ENCODE results near the gene VPS18.

The VPS18 gene

DNA sequence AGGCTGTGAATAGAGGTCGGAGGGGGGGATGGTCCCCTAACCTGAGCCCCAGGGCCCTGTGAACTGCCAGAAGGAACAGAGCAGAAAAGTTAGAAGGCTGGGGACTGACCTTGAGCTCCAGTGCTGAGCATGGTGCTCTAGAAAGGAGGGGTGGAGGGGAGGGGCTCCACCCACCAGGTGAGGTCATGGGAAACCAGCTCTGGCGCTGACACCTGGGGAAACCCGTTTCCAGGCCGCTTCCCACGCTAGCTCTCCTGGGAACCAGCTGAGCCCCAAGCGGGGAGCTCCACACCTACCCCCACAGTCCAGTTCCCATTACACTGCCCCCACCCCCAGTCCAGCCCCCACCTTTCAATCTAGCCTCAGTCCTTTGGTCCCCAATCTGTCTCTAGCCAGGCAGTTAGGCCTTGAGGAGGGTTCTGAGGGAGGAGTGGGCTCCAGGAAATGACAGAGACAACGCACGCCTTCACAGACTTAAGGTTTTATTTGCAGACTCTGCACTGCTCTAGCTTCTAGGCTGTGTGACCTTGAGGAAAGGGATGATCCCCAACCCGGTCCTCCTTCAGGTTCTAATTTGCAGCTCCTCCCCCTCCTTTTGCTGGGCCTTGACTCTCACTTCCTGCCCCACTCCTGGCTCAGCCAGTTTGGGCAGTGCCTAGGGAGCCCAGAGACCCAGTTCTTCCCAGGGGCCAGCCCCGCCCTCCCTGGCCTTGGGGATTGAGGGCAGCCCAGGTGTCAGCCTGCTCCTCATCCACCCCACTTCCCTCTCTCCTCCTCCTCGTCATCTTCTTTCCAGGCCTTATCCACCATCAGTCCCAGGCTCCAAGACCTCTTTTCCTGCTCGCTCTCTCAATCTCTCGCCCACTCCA is 22.3 kb upstream of the VPS18 start:
- no peak for DNase-seq

DNA sequence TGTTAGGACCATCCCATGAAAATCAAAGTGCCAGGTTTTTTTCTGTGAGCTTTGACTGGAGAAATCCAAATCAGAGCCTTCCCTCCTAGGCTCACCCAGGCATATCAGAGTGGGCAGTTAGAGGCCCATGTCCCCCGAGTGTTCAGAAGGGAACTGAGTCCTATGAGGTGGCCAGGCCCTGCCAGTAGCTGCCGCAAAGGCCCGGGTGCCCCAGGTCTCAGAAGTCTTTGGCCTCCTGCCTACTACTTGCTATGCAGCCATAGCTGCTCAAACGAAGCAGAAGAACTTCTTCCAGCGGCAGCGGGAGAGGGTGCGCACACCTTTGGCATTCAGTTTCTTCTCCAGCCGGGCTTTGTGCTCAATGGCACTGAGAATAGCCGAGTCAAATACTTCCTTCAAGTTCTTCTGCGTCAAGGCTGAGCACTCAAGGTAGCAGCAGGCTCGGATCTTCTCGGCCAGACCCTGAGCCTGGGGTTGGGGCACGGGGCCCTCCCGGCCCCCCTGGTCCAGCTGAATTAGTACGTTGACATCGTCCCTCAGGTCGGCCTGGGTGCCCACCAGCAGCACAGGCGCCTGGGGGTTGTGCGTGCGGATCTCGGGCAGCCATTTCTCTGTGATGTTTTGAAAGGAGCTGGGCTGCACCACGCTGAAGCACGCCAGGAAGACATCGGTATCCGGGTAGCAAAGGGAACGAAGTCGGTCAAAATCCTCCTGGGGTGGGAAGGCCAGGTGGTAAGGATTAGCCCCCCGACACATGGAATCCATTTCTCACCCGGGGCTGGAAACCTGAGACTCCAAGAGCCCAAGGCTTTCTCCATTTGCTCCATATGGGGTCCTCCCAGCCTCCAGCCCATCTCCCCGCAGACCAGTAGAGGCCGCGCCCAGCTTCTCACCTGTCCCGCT is 21.2 kb upstream of the VPS18 start:
- DNase-seq: no peak

DNA sequence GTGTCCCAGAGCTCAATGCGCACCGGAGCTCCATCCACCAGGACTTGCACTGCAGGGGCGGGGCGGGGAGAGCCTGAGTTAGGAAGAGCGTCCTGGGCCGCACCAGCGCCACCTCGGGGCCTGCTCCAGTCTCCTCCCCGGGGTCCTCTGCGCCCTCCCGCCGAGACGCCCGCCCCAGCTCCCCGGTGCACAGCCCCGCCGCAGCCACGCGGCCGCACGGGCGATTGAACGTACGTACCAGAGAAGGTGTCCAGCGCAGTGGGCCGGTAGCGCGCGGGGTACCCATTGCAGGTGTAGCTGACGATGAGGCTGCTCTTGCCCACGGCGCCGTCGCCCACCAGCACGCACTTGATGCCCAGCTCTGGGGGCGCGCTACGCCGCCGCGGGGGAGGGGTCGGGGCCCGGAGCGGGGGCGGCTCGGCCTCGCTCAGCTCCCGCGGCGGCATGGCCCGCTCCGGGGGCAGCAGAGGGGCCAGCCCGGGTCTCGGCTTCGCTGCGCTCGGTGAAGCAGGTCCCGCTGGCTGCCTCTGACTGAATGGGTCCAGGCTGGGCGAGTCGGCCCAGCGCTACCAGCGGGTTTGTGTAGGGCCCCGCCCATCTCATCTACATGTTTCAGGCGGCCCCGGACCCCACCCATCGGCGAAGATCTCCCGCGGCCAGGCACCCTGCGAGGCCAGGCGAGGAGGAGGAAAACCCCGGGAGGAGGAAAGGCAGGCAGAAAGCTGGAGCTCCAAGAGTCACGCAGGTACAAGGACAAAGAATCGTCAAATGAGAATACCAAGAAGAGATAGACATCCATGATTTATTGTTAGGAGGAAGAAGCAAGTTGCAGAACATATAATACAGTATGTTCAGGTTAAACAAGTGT is 20.3 kb upstream of the VPS18 start, which contains the start of gene RHOV:
Gene RHOV, minus strand, starts transcription at position 541 of the 868 bp plus-strand sequence. Its CDS starts 95 bp downstream, at position 446.
- DNase-seq: peak; percentile 52

DNA sequence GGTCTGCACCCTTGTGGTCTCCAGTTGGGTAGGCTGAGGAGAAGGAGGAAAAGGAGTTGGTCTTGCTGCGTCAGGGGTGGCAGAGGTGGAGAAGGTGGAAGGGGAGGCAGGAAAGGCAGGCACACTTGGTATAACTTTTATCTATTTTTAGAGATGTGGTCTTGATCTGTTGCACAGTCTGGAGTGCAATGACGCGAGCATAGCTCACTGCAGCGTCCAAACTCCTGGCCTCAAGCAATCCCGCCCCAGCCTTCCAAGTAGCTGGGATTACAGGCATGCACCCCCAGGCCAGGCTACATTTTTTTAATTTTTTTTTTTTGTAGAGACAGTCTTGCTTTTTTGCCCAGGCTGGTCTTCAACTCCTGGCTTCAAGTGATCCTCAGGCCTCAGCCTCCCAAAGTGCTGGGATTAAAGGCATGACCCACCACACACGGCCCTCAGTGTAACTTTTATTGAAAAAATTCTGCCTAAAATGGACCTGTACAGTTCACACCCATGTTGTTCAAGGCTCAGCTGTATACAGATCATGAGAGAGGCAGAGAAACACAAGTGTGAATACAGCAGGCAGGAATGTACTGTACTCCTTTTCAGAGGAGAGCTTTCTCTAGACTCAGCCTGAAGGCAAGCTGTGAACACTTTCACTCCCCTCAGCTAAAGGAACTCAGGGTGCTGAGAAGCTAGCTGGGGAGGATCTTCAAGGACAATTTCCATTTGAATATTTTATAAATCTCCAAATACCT is 18.1 kb upstream of the VPS18 start:
- DNase-seq: no peak

DNA sequence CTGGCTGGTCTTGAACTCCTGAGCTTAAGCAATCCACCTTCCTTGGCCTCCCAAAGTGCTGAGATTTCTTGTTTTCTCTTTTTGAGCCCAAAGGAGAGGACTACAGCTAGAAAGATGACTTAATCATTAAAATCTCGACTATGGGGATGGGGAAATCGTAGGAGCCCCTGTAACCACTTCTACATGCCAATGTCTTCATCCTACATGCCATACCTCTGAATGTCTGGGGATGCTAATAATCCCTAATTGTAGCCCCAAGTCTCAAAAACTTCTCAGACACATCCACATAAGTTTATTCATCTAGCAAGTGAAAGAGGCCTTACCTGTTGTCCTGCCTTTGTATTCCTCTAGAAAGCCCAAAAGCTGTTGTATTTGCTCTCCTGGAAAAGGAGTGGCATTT is 16.6 kb upstream of the VPS18 start:
- DNase-seq: no peak

DNA sequence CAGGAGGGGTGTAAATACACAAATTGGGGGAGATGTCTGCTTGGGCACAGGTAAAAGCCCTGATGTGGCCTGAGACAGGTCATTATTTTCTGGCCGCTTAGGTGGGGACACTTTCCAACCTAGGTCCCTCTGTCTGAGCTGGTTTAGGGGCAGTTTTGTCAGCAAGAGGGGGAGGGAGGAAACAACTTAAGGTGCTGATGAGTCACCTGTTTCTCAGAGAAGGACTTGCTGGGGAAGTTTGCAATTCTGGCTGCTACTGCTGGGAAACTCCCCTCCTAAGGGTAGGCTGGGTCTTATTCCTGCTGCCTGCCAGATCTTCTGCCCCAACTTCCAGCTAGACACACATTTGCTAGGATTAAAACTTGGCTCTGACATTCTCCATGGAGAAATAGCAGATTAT is 15.5 kb upstream of the VPS18 start:
- no peak for DNase-seq

DNA sequence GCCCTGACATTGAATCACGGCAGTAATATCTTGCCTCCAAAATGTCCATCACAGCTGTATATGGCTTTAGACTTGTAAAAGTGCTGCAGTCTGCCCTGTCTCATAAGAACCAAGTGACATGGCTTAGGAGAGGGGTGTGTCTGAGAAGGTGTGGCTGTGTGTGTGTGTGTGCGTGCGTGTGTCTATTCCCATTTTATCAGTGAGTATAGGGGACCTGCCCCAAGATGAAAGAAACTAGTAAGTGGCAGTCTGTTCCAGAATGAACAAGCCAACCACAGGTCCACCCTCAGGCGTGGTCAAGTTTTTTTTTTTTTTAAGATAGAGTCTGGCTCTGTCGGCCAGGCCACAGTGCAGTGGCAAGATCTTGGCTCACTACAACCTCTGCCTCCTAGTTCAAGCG is 14.6 kb upstream of the VPS18 start:
- DNase-seq: no peak

DNA sequence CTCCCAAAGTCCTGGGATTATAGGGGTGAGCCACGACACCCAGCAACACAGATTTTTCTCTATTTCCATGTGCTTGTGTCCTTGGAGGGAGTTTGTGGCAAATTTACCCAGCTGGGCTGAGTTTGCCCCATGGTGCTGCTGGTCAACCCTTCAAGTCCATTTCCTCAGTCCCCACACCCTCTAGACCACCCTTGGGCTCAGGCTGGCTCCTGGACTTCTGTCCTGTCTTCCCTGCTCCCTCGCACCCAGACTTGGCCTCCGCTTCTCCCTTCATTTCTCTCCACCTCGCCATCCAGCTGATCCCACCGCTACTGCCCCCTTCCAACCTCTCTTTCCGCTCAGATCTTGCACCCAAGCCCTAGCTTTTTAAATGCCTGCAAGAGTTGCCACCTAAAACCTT is 12.9 kb upstream of the VPS18 start:
- no peak for DNase-seq

DNA sequence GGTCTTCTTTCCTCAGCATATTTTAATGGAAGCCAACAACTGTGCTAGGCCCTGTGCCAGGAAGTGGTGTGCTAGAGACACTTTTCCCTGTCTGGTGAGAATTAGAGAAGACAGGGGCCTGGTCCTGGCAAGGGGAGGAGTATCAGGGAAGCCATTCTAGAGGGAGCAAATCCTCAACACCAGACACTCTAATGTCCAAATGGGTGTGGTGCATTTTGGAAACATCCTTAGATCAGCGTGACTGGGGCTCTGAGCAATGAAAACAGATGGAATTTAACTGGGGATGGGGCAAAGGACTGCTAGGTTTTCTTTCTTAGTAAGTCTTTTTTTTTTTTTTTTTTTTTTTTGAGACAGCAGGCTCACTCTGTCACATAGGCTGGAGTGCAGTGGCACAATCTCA is 7.7 kb upstream of the VPS18 start:
- no peak for DNase-seq

DNA sequence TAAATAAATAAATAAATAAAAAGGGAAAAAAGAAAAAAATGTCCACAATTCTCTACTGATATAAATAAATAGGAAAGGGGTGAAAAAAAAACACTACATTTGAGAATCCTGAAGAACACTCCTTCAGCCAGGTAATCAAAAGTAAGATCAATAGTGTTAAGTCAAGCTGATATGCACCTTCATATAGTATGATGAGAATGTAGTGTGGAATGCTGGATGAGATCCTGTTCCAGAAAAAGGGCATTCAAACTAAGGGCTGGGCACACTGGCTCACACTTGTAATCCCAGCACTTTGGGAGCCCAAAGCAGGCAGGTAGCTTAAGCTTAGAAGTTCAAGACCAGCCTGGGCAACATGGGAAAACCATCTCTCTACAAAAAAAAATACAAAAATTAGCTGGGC is 5.1 kb upstream of the VPS18 start:
- DNase-seq: no peak

DNA sequence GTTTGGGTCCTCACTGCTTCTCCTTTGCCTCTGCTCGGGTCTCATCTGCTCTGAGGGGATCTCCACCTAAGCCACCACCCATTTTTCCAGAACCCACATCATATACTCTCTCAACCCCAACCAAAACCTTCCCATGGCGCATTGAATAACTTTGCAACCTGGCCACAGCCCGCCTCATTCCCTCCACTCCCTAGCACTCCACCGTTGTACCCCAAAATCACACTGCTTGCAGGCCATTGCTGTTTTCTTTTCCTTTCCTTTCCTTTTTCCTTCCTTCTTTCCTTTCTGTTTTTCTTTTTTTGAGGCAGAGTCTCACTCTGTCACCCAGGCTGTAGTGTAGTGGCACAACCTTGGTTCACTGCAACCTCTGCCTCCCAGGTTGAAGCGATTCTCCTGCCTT is 3.1 kb upstream of the VPS18 start:
- no peak for DNase-seq

DNA sequence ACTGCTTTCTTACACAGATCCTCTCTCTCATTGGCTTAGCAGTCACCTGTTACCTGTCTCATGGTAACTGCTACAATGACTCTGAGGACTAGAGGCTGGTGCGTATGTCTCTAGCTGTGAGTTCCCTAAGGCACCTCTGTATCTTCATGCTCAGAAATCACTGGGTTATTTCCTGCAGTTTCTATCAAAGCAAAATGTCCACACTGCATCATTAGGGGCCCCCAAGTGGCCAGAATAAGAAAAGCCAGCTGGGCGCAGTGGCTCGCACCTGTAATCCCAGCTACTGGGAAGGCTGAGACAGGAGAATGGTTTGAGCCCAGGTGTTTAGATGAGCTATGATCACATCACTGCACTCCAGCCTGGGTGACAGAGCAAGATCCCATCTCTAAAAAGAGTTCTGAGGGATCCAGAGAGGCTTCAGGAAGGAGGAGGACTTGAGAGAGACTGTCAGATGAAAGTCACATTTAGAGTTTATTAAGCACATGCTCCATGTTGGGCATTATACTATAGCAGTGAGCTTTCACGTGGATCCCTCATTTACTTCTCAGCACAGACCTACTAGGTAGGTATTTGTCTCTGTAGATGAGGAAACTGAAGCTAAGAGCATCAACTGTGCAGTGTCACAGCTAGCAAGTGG is 2.3 kb upstream of the VPS18 start:
- DNase-seq: no peak

DNA sequence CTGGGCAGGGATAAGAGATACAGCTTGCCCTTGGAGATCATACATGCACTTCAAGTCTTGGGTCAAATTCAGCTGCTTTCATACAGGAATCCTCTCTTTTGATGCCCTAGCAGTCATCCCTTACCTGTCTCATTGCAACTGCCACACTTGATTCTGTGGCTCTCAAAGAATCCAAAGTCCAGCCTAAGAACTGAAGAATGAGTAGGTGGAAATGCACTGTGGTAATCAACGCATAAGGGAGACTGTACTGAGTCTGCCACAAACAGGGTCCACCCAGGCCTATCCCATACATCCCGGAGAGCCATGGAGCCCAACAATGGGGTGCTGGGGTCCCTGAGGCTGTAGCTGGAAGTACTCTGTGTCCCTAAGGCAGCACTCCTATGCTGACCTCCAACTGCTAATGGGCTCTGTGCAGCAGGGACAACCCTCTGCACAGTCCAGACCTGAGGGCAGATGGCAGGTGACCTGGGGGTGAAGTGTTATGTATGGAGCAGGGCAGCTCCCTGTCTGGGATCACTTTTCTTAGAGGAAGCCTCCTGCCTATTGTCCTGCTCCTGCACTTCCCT is 1.7 kb upstream of the VPS18 start:
- DNase-seq: no peak

DNA sequence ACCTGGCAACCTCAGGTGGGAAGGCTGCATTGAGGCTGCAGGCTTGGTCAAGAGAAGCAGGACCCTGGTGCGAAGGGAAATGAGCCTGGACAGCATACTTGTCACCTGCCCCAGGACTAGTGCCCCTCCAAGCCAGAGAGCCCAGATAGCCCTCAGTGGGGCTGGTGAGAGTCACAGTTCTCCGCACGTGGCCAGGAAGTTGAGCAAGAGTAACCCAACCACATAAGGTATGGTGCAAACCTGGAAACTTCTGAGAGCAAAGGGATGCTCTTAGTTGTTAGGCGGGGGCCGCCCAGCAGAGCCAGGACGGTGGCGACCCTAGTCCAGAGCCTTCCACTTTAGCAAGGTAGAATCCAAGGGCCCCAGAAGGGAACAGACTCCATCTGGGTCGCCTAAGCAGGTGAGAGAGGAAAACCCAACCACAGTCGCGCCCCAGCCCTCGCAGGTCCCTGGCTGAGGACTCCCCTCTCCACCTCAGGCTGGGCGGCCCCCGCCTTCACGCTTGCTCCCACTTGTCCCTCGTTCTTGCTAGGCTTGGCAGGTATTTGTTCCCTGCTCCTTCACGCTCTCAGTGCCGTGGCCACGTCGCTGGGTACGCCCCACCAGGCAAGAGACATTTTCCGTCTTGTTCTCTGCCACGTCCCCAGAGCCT is 1.1 kb upstream of the VPS18 start:
- DNase-seq: no peak

DNA sequence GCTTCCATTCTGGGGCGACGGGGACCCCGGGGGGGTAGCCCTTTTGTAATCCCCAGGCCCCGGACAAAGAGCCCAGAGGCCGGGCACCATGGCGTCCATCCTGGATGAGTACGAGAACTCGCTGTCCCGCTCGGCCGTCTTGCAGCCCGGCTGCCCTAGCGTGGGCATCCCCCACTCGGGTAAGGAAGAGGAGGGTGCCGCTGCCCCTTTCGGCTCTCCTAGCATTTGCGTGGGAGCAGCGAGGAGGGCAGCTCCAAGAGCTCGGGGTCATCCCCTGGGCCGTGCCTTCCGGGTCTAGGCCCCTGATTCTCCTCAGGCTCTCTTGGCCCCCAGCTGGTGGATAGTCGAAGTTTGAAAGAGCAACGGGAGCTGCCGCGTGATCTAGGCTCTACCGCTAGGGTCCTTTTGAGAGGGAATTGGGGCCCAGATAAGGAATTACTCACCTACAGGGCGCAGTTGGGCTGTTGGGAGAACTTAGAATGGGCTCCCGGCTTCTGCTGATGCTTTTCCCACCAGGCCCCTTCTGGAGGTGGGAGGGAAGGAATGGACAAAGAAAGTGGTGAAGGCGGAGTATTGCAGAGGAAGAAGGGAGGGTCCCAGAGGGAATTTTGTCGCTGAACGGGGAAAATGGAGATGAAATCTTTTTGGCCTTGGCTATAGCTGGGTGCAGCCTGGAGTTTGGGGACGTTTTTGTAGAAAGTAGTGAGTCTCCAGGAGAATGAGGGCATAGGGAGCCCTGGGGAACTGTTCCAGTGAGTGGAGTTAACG is 615 bp downstream of the VPS18 start:
- peak; percentile 57 for DNase-seq

DNA sequence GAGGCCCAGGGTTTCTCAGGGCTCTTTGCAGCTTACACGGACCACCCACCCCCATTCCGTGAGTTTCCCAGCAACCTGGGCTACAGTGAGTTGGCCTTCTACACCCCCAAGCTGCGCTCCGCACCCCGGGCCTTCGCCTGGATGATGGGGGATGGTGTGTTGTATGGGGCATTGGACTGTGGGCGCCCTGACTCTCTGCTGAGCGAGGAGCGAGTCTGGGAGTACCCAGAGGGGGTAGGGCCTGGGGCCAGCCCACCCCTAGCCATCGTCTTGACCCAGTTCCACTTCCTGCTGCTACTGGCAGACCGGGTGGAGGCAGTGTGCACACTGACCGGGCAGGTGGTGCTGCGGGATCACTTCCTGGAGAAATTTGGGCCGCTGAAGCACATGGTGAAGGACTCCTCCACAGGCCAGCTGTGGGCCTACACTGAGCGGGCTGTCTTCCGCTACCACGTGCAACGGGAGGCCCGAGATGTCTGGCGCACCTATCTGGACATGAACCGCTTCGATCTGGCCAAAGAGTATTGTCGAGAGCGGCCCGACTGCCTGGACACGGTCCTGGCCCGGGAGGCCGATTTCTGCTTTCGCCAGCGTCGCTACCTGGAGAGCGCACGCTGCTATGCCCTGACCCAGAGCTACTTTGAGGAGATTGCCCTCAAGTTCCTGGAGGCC is 5.4 kb downstream of the VPS18 start:
- DNase-seq: no peak

DNA sequence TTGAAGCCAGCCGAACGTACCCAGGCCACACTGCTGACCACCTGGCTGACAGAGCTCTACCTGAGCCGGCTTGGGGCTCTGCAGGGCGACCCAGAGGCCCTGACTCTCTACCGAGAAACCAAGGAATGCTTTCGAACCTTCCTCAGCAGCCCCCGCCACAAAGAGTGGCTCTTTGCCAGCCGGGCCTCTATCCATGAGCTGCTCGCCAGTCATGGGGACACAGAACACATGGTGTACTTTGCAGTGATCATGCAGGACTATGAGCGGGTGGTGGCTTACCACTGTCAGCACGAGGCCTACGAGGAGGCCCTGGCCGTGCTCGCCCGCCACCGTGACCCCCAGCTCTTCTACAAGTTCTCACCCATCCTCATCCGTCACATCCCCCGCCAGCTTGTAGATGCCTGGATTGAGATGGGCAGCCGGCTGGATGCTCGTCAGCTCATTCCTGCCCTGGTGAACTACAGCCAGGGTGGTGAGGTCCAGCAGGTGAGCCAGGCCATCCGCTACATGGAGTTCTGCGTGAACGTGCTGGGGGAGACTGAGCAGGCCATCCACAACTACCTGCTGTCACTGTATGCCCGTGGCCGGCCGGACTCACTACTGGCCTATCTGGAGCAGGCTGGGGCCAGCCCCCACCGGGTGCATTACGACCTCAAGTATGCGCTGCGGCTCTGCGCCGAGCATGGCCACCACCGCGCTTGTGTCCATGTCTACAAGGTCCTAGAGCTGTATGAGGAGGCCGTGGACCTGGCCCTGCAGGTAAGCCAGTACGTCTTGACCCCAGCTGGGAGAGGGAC is 6.2 kb downstream of the VPS18 start:
- no peak for DNase-seq

DNA sequence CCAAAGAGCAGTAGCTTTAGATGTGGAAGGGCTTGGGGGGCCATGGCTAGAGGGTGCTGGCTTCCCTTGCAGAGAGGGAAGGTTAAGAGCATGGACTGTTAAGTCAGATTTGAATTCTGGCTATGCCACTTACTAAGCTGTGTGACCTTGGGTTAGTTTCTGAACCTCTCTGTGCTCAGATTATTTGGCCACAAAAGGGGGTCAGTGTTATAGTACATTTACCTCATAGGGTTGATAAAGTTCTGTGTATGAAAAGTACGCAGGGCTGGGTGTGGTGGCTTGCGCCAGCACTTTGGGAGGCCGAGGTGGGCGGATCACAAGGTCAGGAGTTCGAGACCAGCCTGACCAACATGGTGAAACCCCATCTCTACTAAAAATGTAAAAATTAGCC is 6.8 kb downstream of the VPS18 start:
- DNase-seq: no peak
